Stomach (tissue), 9 donors: Measurements from ENCODE around the gene COL4A2. TPM values are rescaled to one million over a fixed set of nuclear protein-coding genes. Genes with fewer than 3 reads are reported as not detected.

ENCODE experiments used
- DNase-seq, 2 donors: peaks; one replicate each; pipeline versions ENCODE4 v3.0.0 to v3.0.0-alpha.2; 2013 to 2019
- H3K27ac ChIP-seq, 5 donors: fragments of 200-600 bp in 4 of 5; sonication (generic) in 4 of 5; one replicate each; pipeline ENCODE4 v1.5.1; 2013 to 2019; ENCODE audit warnings: mild to moderate bottlenecking in 1 of 5, moderate library complexity in 1 of 5
- H3K27me3 ChIP-seq, 3 donors: fragments of 200-600 bp; sonication (generic); one replicate each; pipeline ENCODE4 v1.5.1; 2017 to 2019; ENCODE audit warnings: mixed run types in 1 of 3
- H3K36me3 ChIP-seq, 4 donors: fragments of 200-600 bp; sonication (generic); 1 replicate in 3 of 4; 2 replicates in 1 of 4; pipeline ENCODE4 v1.5.1; 2016 to 2019
- H3K4me1 ChIP-seq, 4 donors: fragments of 200-600 bp; sonication (generic); one replicate each; pipeline ENCODE4 v1.5.1; 2016 to 2019
- H3K4me3 ChIP-seq, 4 donors: fragments of 200-600 bp; sonication (generic) in 3 of 4; one replicate each; pipeline ENCODE4 v1.5.1; 2016 to 2019; ENCODE audit warnings: mild to moderate bottlenecking in 1 of 4
- H3K9me3 ChIP-seq, 4 donors: fragments of 200-600 bp; sonication (generic); one replicate each; pipeline ENCODE4 v1.5.1; 2016 to 2019
- EP300 ChIP-seq: sonication (generic); formaldehyde crosslinking; IDR thresholded peaks from one replicate; pipeline ENCODE4 v1.6.1; 2017; ENCODE audit warnings: antibody characterized with exemption
- POLR2A ChIP-seq, 4 donors: fragments of 450-650 bp; IDR thresholded peaks; one replicate each; pipeline ENCODE4 v1.6.1; 2016; ENCODE audit warnings: antibody characterized with exemption in 4 of 4, control low read depth in 2 of 4, mild to moderate bottlenecking in 1 of 4, moderate library complexity in 1 of 4
- POLR2AphosphoS5 ChIP-seq, 3 donors: sonication (generic); formaldehyde crosslinking; IDR thresholded peaks; one replicate each; pipeline ENCODE4 v1.6.1; 2016; ENCODE audit warnings: antibody characterized with exemption in 3 of 3
- WGBS, 5 donors: extraction: QIAGEN DNeasy Blood & Tissue Kit in 3 of 5; methylation state at CpG; one replicate each; pipeline versions ENCODE4 v1.1.5 to v1.1.7; 2013 to 2018; 5-methylcytosine and 5-hydroxymethylcytosine counted together
- intact Hi-C: fragments of 100-400 bp; cut with DNase I; formaldehyde crosslinking; loops from one replicate; pipeline ENCODE4 v1.15.1; 2023; ENCODE audit warnings: low total_unique reads
- polyA plus RNA-seq, 3 donors: library from polyadenylated mRNA; stranded (reverse); fragments of 200-250 nt; gene quantifications; one replicate each; pipeline ENCODE4 v1.2.3, GENCODE V29; 2013
- total RNA-seq, 5 donors: library from RNA; depleted of rRNA; stranded (reverse); fragments of >200 nt; gene quantifications; one replicate each; pipeline versions ENCODE4 v1.1.0 to v1.2.3, GENCODE V29; 2014 to 2016
- TF ChIP-seq, protein P1 (sequence below), 7 experiments: fragments of 450-650 bp in 4 of 7; fragments of 200-600 bp in 3 of 7; sonication (generic) in 3 of 7; IDR thresholded peaks; one replicate each; pipeline ENCODE4 v1.5.1; 2016 to 2019; ENCODE audit warnings: antibody characterized with exemption in 7 of 7, control low read depth in 2 of 7, mild to moderate bottlenecking in 1 of 7
- donor health status: healthy with polysubstance abuse.
- donor health status: Bipolar disorder and iron deficiency.
- donor health status: healthy.

COL4A2 gene
- total and polyA plus RNA-seq, 8 donors, result 24.0 to 531 (median 214) TPM

DNA sequence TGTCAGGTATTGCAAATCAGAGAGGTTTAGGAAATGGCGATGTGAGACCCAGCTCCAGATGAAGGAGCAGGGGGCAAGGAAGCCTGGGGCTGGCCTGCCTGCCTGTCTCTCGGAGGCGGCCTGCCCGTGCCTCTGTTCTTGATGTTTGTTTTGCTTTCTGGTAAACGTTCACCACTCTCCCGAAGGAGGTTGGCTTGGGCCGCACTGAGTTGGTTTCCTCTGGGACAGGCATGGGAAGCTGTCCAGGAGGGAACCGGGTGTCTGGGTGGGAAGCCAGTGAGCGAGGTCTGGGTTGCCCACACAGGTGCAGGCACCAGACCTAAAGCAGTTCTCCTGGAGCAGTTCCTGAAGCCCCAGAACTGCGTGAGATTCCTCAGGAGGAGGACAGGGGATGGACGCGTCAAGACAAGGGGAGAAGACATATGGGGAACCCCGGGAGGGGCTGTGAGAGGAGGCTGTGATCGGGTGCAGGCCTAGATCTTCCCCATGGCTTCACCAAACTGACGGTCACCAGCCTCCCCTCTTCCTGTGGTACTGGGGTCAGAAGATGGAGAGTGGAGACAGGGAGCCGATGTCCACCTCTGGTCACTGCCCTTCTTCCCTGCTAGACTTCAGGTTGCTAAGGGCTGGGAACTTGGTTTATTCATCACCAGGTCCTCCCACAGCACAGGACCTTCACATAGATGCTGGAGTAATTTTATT, 15.2 kb downstream of the COL4A2 start:
- Histone ChIP-seq H3K9me3 (no peaks in the 10 kb centered on the region), H3K4me1 (peaks cover 0 to 90% (median 54%) of the 10 kb centered on the region in 4 donors), H3K27me3 (no peaks in the 10 kb centered on the region), H3K36me3 (peaks cover 0 to 4% (median under 1%) of the 10 kb centered on the region in 4 donors), H3K4me3 (no peak overlapping the region), H3K27ac (peak overlapping the region in 4 of 5 donors; percentile 60 to 92 (median 73))
- no peak for DNase-seq
- 43 to 72% (median 65%) methylated on average over 16 of the region's 16 CpGs for WGBS, 5 donors
- TF ChIP-seq POLR2A (IDR thresholded peaks at IDR 0.05) (no peak), POLR2AphosphoS5 (IDR thresholded peaks at IDR 0.05) (peak in 1 of 3 donors; percentile 14)
- TF ChIP-seq, protein P1, sequence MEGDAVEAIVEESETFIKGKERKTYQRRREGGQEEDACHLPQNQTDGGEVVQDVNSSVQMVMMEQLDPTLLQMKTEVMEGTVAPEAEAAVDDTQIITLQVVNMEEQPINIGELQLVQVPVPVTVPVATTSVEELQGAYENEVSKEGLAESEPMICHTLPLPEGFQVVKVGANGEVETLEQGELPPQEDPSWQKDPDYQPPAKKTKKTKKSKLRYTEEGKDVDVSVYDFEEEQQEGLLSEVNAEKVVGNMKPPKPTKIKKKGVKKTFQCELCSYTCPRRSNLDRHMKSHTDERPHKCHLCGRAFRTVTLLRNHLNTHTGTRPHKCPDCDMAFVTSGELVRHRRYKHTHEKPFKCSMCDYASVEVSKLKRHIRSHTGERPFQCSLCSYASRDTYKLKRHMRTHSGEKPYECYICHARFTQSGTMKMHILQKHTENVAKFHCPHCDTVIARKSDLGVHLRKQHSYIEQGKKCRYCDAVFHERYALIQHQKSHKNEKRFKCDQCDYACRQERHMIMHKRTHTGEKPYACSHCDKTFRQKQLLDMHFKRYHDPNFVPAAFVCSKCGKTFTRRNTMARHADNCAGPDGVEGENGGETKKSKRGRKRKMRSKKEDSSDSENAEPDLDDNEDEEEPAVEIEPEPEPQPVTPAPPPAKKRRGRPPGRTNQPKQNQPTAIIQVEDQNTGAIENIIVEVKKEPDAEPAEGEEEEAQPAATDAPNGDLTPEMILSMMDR (IDR thresholded peaks at IDR 0.05), result no peak
- intact Hi-C loops, result no loop called here

DNA sequence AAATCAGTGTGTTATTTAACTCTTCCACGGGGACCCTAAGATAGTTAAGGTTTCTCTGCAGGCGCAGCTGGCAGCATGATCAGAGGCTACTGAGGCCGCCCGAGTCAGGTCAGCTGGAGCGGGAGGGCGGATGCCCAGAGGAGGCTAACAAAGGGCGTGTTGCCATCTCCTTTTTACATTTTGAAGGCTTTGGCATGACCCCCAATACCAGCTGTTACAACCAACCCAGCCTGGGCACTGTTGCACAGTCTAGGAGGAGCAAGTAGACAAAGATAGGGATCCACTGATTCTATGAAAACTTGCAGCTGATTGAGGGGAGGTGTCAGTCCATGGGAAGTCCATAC, 15.7 kb downstream of the COL4A2 start:
- Histone ChIP-seq H3K4me1 (peaks cover 0 to 90% (median 54%) of the 10 kb centered on the region in 4 donors), H3K36me3 (no peaks in the 10 kb centered on the region), H3K9me3 (no peaks in the 10 kb centered on the region), H3K4me3 (no peak overlapping the region), H3K27ac (peak overlapping the region in 4 of 5 donors; percentile 60 to 92 (median 73)), H3K27me3 (no peaks in the 10 kb centered on the region)
- DNase-seq, result no peak
- intact Hi-C loops, result no loop called here
- TF ChIP-seq POLR2AphosphoS5 (IDR thresholded peaks at IDR 0.05), result no peak
- TF ChIP-seq, protein P1 (IDR thresholded peaks at IDR 0.05), result no peak
- TF ChIP-seq EP300, result no peak
- TF ChIP-seq POLR2A (IDR thresholded peaks at IDR 0.05), result no peak
- 71 to 94% (median 86%) methylated on average over 7 of the region's 7 CpGs for WGBS, 5 donors

DNA sequence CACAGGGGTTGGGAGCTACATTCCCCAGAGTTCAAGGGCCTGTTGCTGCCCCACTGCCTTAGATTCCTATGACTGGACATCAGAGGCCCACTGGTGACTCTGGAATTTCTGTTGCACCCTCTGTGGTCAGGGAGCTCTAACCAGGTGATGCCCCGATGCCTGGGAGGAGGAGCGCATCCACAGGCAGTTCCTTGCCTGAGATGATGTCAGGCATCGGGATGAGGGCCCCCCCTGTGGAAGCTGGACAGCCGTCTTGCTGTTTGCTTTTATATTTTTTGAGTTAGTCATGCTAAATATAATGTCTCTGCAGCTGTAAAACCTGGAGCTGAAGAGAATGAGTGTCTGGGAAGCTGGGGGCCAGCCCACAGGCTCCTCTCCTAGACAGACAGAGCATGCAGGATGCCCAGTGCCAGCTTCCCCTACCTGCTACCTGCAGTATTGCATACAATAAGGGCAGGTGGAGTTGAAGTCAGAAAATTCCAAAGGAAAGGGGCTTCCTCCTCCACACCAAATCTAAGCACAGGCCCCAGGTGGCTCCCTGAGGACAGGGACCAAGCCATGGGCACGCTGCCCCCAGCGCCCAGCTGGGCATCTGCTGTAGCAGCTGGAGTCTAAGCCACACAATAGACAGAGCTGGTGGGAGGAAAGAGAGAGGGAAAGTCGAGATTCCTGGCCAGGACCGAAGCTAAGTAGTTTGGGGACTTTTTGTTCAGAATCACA, 16.2 kb downstream of the COL4A2 start:
- peaks cover 0 to 87% (median 54%) of the 10 kb centered on the region in 4 donors for H3K4me1 ChIP-seq
- 70 to 81% (median 79%) methylated on average over 8 of the region's 8 CpGs for WGBS, 5 donors

More for the DNA sequence above, 16.2 kb downstream of the COL4A2 start:
- no peak for DNase-seq
- Histone ChIP-seq H3K27me3 (no peaks in the 10 kb centered on the region), H3K27ac (peak overlapping the region in 4 of 5 donors; percentile 60 to 92 (median 73)), H3K9me3 (no peaks in the 10 kb centered on the region), H3K4me3 (no peak overlapping the region), H3K36me3 (no peaks in the 10 kb centered on the region)
- intact Hi-C loops, result no loop called here
- TF ChIP-seq, protein P1 (IDR thresholded peaks at IDR 0.05), result no peak
- TF ChIP-seq EP300 (no peak), POLR2AphosphoS5 (IDR thresholded peaks at IDR 0.05) (no peak), POLR2A (IDR thresholded peaks at IDR 0.05) (no peak)
